SK-N-SH treated with all-trans-retinoic acid at 6 μM for 48 hours (cell line): ENCODE measurements around the gene FRMD4A.

ENCODE experiments used
- ARNTL ChIP-seq: fragments of 450-650 bp; formaldehyde crosslinking; IDR thresholded peaks from 2 replicates; pipeline ENCODE4 v1.5.0; 2020; ENCODE audit warnings: low read depth, mild to moderate bottlenecking, moderate library complexity, borderline replicate concordance
- BACH2 ChIP-seq: fragments of 250-450 bp; sonication (Bioruptor Pico); IDR thresholded peaks from 2 replicates; pipeline ENCODE4 v1.9.0; 2021; ENCODE audit warnings: mild to moderate bottlenecking, borderline replicate concordance
- CREB5 ChIP-seq: fragments of 250-450 bp; sonication (Bioruptor Pico); IDR thresholded peaks from 2 replicates; pipeline ENCODE4 v1.5.1; 2020; ENCODE audit warnings: low read depth, mild to moderate bottlenecking, moderate library complexity
- CSDC2 ChIP-seq: fragments of 250-450 bp; sonication (Bioruptor Pico); IDR thresholded peaks from 2 replicates; pipeline ENCODE4 v1.5.0; 2020; ENCODE audit warnings: mild to moderate bottlenecking, moderate library complexity
- ESRRG ChIP-seq: fragments of 250-450 bp; sonication (Bioruptor Pico); IDR thresholded peaks from 2 replicates; pipeline ENCODE4 v1.6.1; 2021; ENCODE audit warnings: mild to moderate bottlenecking
- GLIS3 ChIP-seq: fragments of 250-450 bp; sonication (Bioruptor Pico); IDR thresholded peaks from 2 replicates; pipeline ENCODE4 v1.5.0; 2020; ENCODE audit warnings: mild to moderate bottlenecking, moderate library complexity
- ISL1 ChIP-seq: fragments of 250-450 bp; sonication (Bioruptor Pico); IDR thresholded peaks from 2 replicates; pipeline ENCODE4 v2.1.2; 2022; ENCODE audit warnings: mild to moderate bottlenecking, moderate library complexity
- PATZ1 ChIP-seq: fragments of 250-450 bp; sonication (Bioruptor Pico); IDR thresholded peaks from 2 replicates; pipeline ENCODE4 v1.8.0; 2020; ENCODE audit warnings: mild to moderate bottlenecking, moderate library complexity, borderline replicate concordance
- RARB ChIP-seq: fragments of 250-450 bp; sonication (Bioruptor Pico); IDR thresholded peaks from 2 replicates; pipeline ENCODE4 v1.8.0; 2021; ENCODE audit warnings: mild to moderate bottlenecking, moderate library complexity
- TCF4 ChIP-seq: fragments of 250-450 bp; sonication (Bioruptor Pico); IDR thresholded peaks from 2 replicates; pipeline ENCODE4 v1.8.0; 2021; ENCODE audit warnings: mild to moderate bottlenecking, moderate library complexity, borderline replicate concordance
- ZNF70 ChIP-seq: fragments of 450-650 bp; formaldehyde crosslinking; IDR thresholded peaks from 2 replicates; pipeline ENCODE4 v1.5.0; 2020; ENCODE audit warnings: mild to moderate bottlenecking, moderate library complexity
- TF ChIP-seq, protein P1 (sequence below): fragments of 250-450 bp; sonication (Bioruptor Pico); IDR thresholded peaks from 2 replicates; pipeline ENCODE4 v1.5.0; 2020; ENCODE audit warnings: mild to moderate bottlenecking, moderate library complexity

DNA sequence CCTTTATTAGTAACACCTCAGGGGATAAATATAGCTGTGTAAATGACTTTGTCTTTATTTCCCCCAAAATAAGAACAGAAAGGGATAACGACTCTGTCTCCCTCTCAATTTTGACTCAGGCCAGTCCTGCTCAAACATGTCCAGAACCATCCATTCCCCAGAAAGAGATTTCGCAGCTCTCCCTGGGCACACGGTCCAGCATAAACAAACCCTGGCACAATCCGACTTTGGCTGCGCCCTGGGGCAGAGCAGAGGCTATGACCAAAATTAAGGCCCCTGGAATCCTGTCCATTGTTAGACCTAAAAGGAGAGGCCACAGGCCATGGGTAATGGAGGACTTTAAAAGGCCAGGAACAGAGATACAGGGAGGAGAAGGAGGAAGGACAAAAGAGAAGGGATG lies 644.8 kb downstream of the FRMD4A start:
- no peak for TF ChIP-seq CREB5
- no peak for TF ChIP-seq ESRRG
- no peak for TF ChIP-seq ISL1 (CRISPR knock-in tag)
- no peak for TF ChIP-seq ZNF70 (CRISPR knock-in tag)
- no peak for TF ChIP-seq CSDC2
- no peak for TF ChIP-seq GLIS3 (CRISPR knock-in tag)
- no peak for TF ChIP-seq PATZ1 (CRISPR knock-in tag)
- no peak for TF ChIP-seq ARNTL
- no peak for TF ChIP-seq BACH2 (CRISPR knock-in tag)
- TF ChIP-seq, protein P1, sequence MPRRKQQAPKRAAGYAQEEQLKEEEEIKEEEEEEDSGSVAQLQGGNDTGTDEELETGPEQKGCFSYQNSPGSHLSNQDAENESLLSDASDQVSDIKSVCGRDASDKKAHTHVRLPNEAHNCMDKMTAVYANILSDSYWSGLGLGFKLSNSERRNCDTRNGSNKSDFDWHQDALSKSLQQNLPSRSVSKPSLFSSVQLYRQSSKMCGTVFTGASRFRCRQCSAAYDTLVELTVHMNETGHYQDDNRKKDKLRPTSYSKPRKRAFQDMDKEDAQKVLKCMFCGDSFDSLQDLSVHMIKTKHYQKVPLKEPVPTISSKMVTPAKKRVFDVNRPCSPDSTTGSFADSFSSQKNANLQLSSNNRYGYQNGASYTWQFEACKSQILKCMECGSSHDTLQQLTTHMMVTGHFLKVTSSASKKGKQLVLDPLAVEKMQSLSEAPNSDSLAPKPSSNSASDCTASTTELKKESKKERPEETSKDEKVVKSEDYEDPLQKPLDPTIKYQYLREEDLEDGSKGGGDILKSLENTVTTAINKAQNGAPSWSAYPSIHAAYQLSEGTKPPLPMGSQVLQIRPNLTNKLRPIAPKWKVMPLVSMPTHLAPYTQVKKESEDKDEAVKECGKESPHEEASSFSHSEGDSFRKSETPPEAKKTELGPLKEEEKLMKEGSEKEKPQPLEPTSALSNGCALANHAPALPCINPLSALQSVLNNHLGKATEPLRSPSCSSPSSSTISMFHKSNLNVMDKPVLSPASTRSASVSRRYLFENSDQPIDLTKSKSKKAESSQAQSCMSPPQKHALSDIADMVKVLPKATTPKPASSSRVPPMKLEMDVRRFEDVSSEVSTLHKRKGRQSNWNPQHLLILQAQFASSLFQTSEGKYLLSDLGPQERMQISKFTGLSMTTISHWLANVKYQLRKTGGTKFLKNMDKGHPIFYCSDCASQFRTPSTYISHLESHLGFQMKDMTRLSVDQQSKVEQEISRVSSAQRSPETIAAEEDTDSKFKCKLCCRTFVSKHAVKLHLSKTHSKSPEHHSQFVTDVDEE (CRISPR knock-in tag): no peak
- TF ChIP-seq TCF4 (CRISPR knock-in tag): no peak
- TF ChIP-seq RARB (CRISPR knock-in tag): no peak
